GM21515 (cell line): ENCODE results near the gene MBTD1.

ENCODE experiments used
- ATAC-seq: cut with Tn5 transposase; IDR thresholded peaks from one replicate; pipeline ENCODE4 v1.9.1; 2021; ENCODE audit not compliant: unreplicated experiment

MBTD1 gene

DNA sequence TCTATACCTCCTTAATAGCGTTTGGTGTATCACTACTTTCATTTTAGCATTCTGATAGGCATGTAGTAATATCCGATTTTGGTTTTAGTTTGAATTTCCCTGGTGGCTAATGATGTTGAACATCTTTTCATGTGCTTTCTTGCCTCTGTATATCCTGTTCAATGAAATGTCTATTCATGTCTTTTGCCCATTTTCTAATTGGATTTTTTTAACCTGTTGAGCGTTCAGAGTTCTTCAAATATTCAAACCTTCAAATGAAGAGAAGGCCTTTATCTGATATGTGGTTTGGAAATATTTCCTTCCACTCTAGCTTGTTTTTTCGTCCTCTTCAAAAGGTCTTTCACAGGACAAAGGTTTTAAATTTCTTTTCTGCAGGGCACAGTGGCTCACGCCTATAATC lies 108.9 kb downstream of the MBTD1 start:
- no peak for ATAC-seq

- ATAC-seq = no peak
Measured at GRCh38 chr17:51149163-51149562, 110.7 kb downstream of the MBTD1 start.

- no peak for ATAC-seq
Measured at GRCh38 chr17:51147650-51148049, 112.2 kb downstream of the MBTD1 start.

GRCh38 chr17:51144266-51145022 lies 115.4 kb downstream of the MBTD1 start:
- no peak for ATAC-seq

GRCh38 chr17:51142597-51142996 lies 117.3 kb downstream of the MBTD1 start:
- ATAC-seq = no peak

DNA sequence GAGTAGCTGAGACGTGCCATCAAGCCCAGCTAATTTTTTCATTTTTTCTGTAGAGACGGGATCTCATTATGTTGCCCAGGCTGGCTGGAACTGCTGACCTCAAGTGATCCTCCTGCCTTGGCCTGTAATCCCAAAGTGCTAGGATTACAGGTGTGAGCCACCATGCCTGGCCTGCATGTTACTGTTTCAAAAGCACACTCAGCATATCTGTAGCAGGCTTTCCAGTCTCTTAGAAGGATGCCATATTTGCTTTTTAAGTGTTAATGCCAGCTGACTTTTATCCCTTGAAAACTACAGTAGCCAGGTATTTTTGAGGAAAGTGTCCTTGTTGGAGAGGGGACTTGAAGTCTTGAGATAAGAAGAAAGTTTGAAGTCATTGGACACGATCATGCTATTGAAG lies 123.9 kb downstream of the MBTD1 start:
- ATAC-seq = no peak

DNA sequence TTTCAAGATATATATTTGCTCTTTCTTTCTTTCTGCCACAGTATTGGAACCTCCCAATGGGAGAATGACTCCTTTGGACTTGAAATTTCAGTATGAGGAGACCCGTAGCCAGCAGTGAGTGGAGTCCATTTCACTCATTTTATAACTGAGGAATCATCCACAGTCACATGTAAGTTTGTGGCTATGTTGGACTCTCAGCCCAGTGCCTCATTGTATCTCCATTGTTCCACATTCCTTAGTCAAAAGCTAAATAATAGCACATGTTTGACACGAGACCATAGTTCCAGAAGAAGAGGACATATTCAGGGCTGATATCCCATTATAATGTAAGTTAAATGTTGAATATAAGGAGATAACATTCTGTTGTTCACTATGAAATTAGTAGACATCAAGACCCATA lies 126.5 kb downstream of the MBTD1 start:
- ATAC-seq = no peak

GRCh38 chr17:51132964-51133319 lies 126.9 kb downstream of the MBTD1 start:
- no peak for ATAC-seq

GRCh38 chr17:51128076-51128475 lies 131.8 kb downstream of the MBTD1 start:
- no peak for ATAC-seq
